Activated CD8-positive, alpha-beta memory T cell treated with anti-CD3 and anti-CD28 coated beads, Interleukin-2, amount 50 U/mL, for 24 hours (primary cell): ENCODE measurements around the gene FILIP1L.

Experiments used
- DNase-seq: peaks from one replicate; pipeline ENCODE4 v3.0.0-alpha.2; 2020; ENCODE audit errors: extremely low read depth

FILIP1L gene

GRCh38 chr3:99868311-99868646, 246.0 kb downstream of the FILIP1L start:
- no peak for DNase-seq

DNA sequence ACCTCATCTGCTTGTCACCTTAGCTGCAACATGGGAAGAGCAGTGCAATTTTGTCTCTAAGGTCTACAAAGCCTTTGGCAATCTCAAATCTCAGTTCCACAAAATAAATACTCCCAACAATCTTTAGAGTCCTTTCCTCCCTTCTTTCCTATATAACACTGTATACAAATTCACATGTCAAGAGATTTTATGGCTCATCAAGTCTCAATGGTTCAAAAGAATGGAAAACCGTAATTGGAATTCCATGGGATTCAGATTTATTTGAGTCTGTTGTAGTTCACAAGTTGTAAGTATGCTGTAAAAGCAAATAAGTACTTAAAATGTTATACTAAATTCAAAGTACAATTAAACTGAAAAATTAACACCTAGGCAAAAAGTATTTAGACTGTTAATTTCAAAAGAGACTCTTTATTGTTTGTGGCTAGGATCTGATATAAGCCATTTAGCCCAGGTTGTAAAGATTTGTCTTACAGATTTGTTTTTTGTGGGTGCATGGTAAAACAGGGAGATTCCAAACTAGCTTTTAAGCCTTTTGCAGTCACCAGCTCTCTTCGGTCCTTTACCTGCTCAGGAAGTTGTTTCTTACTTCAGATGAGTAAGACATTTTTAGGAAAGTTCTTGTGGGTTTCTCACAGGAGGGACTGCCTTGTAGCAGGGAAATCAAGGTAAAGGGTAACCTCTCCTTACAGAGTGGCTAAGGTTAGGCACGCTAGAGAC, 246.5 kb downstream of the FILIP1L start:
- DNase-seq, result no peak

DNA sequence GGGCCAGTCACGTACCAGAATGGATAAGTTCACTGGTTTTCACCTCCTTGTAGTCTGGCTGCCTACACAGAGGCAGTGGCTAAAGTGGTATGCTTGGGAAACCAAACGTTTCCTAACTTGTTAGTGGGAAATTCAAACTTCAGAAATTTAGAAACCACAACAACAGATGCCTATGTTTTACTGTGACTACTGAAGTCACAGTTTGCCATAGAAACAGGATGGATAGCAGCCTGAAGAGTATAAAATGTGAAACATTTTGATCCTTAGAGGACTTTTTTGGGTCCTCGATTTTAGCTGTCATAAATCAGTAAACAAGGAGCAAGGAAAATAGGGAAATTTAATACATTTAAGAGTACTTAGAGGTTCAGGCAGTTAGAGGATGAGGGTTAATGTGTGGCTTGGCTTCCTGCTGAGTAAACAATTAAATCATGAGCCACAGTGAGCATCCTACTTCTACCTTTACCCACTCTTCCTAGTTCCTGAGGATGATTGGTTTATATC, 248.0 kb downstream of the FILIP1L start:
- DNase-seq, result no peak

DNA sequence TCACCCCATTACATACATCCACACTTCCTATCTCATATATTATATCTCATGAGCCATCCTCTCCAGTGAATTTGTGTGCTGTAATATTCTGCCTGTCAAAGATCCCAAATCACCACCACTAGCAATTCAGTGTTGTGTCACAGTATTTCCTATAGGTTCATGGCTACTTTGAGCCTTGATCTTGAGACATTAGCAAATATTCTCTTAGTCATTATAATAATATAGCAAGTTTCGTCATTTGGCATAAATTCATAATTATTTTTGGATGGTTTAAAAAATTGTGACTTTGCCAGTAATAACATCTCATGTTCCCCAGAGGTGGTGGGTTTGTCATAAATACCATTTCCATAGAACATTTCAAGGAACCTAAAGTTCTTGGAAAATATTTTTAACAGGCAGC, 249.0 kb downstream of the FILIP1L start:
- no peak for DNase-seq

DNA sequence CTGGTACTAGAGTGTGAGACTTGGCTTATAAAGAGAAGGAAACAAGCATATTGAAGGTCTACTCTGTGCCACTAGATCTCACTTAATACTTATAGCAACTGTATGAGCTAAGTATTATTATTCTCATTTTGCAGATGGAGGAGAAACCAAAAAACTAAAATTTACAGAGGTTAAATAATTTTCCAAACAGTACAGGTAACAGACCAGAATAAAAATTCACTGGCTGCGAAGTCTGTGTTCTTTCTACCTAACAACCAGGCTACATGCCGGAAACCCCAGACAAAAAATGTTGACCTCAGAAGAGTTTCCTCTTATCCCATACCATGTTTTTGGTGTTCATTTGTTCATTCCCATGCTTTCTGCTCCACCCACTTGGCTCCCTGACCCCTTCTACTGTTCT, 250.0 kb downstream of the FILIP1L start:
- no peak for DNase-seq

DNA sequence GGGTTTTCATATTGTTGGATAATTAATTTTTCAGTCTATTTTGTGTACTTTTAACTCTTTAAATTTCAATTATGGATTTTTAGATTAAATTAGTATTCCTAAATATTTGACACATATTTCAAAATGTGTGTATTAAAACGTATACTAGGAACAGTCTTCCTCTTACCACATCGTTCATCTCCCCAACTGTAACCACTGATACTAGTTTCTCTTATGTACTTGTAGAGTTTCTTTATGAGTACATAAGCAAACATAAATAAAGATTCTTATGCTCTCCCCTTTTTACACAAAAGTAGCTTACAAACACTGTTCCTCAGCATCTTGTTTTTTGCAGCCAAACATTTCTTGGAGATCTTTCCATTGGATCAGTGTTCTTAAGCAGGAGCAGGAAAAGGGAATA, 250.7 kb downstream of the FILIP1L start:
- no peak for DNase-seq

GRCh38 chr3:99863002-99863401, 251.3 kb downstream of the FILIP1L start:
- DNase-seq, result no peak

DNA sequence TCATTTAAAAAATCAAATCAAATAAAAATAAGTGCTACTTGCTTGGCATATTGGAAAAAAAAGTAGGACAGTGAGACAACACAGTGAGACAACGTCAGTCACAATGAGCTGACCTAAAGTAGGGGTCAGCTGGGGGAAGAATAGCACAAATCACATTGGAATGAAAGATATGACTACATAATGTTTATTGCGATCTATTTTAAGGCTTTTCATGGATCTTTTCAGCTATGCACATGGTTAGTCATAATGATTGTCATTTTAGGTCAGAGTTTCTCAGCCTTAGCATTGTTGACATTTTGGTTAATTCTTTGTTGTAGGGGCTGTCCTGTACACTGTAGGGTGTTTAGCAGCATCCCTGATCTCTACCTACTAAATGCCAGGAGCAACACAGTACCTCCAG, 252.1 kb downstream of the FILIP1L start:
- no peak for DNase-seq

GRCh38 chr3:99861216-99861615, 253.1 kb downstream of the FILIP1L start:
- no peak for DNase-seq

- no peak for DNase-seq
Measured at GRCh38 chr3:99859825-99860224, 254.5 kb downstream of the FILIP1L start.

- no peak for DNase-seq
Measured at GRCh38 chr3:99858469-99858868, 255.8 kb downstream of the FILIP1L start.

- DNase-seq, result no peak
Measured at GRCh38 chr3:99857278-99857677, 257.0 kb downstream of the FILIP1L start.

DNA sequence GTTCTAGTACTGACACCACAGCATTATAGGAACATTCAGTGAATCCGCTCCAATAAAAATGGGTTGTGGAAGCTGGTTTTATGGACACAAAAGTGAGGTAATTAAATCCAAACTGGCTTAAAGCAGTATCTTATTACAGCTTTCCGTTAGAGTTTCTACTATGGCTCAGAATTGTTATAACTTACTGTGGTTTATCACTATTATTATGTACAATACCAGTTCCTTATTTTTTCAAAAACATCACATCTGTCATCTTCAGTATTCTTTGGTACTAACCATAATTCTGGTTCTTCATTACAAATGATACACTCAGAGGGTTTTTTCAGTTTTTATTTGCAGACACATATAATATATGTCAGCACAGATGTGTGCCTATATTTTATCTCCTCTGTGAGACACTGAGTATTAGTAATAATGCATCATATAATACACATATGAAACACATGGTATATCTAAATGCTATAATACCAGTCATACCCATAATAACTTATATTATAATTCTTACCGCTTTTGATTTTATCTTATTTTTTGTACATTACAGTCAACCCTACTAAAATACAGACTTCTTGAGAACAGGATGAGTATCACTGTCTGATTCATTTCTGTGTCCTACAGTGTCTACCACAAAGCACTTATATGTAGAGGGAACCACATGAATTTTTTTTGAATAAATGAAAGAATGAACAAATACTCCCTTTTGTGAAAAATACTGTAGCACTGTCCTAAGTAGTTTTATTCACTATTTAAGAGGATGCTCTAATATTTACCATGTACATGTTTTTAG, 257.7 kb downstream of the FILIP1L start:
- no peak for DNase-seq

DNA sequence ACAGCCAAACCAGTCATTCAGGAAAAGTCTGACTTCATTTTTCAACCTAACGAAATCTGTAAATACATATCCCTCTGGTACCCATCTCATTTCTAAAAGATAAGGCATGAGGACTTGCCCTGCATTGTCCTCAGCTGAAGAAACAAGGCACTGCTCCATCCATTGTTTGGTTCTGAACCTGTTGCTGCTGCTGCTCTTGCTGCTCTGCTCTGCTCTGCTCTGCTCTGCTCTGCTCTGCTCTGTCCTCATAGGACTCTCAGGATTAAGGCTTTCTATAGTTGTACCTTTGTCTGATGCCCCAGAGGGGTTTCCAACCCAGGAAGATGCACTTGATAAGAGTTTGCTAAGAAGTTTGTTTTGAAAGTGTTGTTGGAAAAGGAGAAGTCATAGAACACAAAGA, 258.4 kb downstream of the FILIP1L start:
- no peak for DNase-seq

GRCh38 chr3:99854756-99855298, 259.5 kb downstream of the FILIP1L start:
- no peak for DNase-seq

GRCh38 chr3:99852851-99853250, 261.4 kb downstream of the FILIP1L start:
- no peak for DNase-seq

GRCh38 chr3:99851955-99852354, 262.3 kb downstream of the FILIP1L start:
- no peak for DNase-seq

GRCh38 chr3:99850608-99851007, 263.7 kb downstream of the FILIP1L start:
- DNase-seq, result no peak

GRCh38 chr3:99848433-99848832, 265.9 kb downstream of the FILIP1L start:
- DNase-seq, result no peak

DNA sequence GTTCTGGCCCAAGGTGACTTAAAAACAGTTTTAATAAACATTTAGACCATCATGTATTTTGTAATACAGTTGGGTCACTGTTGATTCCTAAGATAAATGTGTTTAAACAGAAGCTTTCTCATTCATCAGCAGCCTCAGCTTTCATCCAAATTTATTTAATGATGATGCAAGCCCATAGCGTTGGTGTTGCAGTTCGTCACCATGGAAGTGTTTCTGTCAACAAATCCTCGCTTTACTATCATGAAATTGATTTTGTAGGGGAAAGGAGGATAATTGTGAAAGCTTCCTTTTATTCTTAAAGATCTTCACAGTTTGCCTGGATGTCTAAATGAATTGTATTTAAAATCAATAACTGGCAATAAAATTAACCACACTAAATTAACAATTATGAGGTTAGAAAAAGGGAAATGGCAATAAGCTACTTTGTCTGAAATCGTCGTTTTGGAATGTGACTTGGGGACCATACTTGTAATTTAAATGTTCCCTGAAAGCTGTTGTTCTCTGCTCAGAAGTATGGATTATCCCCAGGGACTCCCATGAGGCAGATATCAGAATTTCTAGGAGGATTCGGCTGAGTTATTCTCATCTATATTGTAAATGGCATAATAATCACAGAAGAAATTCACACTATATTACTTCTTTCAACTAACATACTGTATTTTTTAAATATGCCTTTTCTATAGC, 267.7 kb downstream of the FILIP1L start:
- no peak for DNase-seq

DNA sequence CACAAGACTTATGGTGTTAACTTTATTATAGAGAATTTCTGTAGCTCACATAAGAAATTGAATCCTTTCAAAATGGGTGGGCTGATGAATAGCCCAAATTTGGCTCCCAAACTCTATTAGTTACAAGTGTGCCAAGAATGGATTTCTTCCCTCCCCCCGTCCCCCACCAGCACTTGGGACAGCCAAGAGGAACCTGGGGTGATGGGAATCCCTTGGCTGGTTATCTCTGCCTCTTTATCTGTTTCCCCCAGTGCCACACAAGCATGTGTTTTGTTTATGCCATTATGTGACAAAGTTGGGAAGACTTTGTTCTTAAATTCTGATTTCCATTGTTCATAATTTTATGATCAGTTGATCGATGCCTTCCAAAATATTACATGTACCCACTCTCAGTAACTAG, 268.3 kb downstream of the FILIP1L start:
- no peak for DNase-seq

GRCh38 chr3:99845331-99845730, 269.0 kb downstream of the FILIP1L start:
- DNase-seq, result no peak
